ENCODE results near the gene TRPV6.

The TRPV6 gene

DNA sequence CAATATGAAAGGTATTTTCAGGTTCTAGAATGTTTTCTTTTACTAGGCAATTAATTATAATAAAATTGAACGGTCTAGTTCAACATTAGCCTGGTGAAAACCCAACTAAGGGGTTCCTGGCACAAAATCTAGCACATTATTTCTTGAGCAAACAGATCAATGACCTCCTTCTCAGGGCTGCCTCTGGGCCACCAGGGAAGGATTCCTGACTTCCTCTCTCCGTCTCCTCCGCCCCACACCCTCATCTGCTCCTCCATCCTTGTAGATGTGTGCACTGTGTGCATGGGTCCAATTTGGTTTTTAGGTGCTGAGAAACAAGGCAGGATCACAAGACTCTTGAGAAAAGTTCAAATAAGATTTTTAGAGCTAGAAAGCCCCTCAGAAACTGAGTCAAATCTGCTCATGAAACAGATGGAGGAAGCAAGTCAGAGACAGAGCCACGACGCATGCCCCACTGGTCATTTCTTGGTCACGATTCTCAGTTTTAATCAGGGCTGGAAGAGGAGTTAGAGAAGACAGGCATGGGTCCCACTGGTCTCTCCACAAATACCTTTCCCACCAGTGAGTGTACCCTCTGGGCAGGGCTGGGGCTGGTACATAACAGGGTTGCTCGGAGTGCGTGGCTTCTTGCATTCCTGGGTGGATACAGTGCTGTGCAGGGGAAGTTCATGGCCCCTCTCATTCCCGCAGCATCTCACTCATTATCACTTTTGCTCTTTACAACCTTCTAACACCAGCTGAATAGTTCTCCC, 3.8 kb downstream of the TRPV6 start:
- DNase-seq = no peak

DNA sequence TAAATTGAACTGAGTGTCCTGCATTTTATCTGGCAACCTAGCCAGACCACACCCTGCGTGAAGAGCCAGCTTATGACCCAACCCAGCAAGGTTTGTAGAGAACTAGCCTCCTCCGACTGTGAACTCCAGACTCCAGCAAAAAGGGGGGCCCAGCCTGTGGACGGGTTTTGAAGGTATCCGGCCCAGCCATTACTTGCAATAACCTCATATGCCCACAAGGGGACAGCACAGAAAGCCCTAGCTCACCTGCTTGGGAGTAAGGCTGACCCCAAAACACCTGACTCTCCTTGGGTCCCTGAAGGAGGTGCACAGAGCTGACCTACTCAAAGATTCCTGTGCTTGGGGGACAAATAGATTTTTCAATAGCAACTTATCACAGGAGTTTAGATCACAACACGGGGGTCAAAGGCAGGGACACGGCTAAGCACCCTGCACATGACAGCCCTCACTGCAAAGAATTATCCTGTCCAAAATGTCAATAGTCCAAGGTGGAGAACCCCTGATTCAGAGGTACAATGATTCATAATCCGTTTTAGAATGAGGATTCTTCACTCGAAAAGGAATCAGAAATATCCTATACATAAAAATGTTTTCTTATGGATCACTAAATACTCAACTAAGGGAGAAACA, 4.6 kb downstream of the TRPV6 start:
- no peak for DNase-seq

GRCh38 chr7:142879060-142879459, 6.5 kb downstream of the TRPV6 start:
- DNase-seq = no peak

- no peak for DNase-seq
Measured at GRCh38 chr7:142878315-142878714, 7.2 kb downstream of the TRPV6 start.

GRCh38 chr7:142876991-142877910, 8.3 kb downstream of the TRPV6 start:
- DNase-seq = no peak

DNA sequence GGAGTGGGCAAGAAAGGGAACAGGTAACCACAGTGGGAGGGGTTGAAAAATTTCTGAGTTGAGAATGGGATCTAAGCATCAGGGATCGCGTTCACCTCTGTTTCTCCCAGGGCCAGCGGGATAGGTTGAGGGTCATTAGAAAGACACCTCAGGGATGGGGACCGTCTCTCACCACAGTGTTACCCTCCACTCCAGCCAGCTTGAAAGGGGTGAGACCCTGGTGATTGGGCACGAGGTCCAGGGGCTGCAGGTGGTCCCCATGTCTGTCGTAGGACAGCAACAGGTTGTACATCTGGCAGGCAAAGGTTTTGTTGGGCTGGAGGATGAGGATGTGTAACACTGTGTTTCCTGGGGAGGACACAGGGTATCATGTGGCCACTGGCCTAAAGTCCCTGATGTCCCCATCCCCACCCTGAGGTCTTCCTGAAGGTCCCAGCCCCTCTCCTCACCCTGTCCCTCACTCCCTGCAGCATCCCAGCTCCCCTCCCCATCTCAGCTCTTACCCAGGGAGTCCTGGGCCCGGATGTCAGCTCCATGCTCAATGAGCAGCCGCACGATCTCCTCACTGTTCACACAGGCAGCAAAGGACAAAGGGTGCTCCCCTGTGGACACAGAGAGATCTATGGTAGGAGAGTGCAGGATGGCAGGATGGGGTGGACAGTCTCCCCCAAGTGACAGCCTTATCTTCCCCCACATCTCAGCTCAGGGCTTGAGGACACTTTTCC, 9.1 kb downstream of the TRPV6 start:
- DNase-seq = no peak

GRCh38 chr7:142875456-142875855, 10.1 kb downstream of the TRPV6 start:
- no peak for DNase-seq

DNA sequence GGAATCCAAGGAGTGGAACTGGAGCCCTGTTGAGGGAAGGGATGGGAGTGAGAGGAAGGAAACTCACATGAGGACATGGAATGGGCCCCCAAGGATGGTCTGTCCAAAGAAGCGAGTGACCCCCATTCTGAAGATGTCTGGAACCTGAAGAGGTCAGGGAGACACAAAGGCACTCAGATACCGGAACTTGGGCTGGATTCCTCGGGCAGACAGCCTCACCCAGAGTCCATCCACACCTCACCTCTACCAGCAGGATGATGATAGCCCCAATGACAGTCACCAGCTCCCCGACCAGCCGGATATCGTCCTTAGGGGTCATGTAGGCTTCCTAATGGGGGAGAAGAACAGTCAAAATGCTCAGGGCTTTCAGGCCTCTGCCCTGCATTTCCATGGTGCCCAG, 10.7 kb downstream of the TRPV6 start:
- DNase-seq = no peak

DNA sequence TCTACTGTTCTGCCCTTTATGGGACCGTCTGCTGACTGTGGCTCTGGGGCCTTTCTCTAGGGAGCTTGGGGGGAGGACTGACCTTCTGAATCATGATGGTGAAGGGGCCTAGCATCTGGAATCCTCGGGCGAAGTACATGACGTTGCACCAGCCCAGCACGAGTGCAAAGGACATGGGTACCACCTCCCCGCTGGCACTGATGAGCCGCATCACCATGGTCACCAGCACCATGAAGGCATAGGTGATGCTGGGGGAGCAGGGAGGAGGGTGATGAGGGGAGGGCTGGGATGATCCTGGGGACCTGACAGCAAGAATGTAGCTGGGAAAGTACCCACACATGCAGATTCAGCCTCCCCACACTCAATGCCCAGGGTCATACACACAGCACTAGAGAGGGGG, 11.1 kb downstream of the TRPV6 start:
- DNase-seq = no peak

DNA sequence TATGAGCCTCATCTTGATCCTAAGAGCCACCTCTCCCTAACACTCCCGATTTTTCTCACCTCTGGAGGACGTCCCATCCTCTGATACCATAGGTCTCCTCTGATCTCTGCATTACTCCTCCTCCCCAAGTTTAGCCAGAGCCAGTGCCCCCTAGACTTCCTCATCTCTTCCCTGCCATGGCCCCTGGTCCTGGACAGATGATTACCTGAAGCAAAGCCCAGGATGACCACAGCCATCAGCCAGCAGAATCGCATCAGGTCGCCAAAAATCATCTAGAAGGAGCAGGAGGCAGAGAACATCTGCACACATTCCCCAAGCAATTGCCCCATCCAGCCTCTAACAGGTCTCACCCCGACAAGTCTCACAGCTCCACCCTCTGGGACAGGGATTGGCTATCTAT, 11.7 kb downstream of the TRPV6 start:
- no peak for DNase-seq

DNA sequence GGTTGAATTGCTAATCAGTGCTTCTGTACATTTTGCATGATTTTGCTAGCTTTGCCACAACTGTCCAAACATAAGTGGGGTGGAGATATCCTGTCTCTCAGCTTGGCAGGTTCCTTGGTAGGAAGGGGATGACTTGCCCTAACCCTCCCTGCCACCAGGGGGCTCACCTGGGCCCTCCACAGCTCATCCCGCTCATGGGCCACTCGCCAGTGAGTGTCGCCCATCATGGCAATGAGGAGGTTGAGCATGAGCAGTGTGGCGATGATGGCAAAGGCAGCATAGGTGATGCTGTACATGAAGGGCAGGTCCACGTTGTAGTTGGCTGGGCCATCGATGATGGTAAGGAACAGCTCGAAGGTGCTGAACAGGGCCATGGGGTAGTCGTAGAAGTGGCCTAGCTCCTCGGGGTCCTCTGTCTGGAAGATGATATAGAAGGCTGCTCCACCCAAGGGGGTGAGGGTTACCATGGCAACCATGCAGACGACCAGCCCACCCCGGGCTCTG, 12.2 kb downstream of the TRPV6 start:
- DNase-seq = no peak

DNA sequence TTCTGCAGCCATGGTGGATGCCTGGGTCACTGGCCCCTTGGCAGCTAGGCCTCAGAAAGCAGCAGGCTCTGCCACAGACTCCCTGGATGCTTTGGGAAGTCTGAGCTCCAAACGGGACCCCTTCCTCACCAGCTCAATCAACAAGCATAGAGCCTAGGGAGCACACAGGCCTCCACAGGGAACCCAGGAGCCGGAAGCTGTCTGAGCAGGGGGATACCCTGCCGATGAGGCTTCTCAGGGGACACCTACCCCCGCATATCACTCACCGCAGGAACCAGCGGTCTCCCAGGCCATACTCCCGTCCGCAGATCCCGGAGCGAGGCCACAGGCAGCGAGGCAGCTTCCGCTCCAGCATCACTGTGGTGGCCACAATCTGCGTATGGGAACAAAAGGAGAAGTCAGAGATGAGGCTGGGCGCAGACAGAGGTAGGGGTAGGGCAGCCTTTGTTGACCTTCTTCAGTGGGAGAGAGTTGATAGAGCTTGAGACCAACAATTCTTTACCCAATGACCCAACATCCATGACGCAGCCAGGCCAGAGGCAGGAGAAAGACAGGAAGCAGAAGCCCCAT, 13.4 kb downstream of the TRPV6 start:
- no peak for DNase-seq

DNA sequence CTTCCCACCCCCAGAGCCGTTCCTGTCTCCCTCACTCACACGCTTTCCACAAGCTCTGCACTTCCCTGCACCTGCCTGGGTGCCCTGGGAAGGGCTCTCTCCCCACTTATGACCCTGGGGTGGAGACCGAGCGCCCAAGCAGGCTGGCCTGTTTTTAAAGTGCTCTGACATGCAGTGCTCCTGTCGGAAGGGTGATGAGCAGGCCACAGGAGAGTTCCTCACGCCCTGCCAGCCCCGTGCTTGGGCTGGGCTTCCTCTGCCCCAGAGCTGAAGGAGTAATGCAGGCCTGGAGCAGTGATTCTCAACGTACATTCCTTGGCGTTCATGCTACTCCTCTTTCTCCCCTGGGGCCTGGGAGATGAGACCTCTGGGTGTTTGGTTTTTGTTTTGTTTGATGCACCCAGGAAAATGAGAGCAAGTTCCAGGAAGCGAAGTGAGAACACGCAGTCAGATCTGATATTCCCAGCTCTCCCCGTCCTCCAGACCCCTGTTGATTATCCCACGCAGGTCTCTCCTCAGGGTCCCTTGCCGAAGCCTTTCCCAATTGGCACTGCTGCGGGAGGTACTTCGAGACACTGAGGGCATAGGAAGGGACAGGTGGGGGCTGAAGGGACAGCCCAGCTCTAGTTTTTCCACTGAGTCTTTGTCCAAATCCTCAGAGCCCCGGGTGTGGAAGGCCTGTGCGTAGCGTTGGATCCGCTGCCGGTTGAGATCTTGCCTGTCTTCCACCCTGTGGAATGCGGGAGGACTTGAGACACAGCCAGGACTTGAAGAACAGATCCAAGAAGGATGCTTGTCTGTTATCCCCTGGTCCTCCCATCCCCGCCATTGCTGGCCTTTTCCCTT, 14.1 kb downstream of the TRPV6 start:
- no peak for DNase-seq

DNA sequence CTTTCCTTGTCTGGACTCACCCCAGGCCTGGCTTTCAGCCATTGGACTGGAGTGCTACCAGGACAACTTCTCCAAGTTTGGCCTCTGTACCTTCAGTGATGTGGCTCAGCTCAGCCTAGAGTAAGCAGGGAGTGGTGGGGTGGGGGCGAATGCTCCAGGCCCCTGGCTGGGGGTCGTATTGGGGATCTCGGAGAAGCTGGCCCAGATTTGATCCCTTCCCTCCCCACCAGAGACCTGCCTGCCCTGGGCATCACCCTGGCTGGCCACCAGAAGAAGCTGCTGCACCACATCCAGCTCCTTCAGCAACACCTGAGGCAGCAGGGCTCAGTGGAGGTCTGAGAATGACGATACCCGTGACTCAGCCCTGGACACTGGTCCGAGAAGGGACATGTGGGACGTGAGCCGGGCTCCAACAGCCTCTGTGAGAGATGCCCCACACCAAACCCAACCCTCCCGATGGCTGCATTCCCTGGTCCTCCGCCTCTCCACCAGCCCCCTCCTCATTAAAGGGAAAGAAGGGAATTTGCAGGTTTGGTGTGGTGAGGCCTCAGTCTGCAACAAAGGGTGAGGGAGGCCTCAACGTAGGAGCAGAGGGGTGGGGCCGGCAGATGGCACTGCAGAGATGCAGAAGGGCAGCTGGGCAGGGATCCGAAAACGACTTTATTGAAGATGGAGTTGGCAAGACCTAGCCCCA, 14.8 kb downstream of the TRPV6 start:
- DNase-seq = no peak

DNA sequence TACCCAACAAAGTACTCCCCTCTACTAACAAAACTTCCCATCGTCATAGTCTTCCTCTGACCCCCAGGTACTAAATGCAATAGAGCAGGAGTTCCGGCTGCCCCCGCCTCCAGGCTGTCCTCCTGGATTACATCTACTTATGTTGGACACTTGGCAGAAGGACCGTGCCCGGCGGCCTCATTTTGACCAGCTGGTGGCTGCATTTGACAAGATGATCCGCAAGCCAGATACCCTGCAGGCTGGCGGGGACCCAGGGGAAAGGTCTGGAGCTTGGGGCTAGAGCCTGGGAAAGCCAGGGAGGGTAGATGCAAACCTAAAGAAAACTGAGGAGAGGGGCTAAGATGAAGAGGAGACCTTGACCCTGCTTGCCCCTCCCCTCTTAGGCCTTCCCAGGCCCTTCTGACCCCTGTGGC, 15.4 kb downstream of the TRPV6 start:
- DNase-seq = no peak

- DNase-seq = no peak
Measured at GRCh38 chr7:142869434-142869833, 16.1 kb downstream of the TRPV6 start.

DNA sequence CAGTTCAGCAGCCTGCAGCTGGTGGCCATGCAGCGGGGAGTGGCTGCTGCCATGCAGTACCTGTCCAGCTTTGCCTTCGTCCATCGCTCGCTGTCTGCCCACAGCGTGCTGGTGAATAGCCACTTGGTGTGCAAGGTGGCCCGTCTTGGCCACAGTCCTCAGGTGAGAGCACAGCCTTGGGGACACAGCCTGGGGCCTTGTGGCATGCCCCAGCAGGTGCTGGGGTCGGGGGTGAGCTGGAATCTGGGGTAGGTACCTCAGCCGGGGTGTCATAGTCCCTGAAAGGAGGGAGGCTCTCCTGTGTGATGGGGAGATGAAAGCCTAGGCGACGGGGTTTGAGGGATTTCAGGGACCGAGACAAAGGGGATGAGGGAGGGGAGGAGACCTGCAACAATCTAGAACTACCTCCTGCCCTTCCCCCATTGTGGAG, 16.5 kb downstream of the TRPV6 start:
- no peak for DNase-seq

- no peak for DNase-seq
Measured at GRCh38 chr7:142868188-142868985, 17.2 kb downstream of the TRPV6 start.

- DNase-seq = no peak
Measured at GRCh38 chr7:142867398-142868187, 18.0 kb downstream of the TRPV6 start.
